GM18502 (cell line): Measurements from ENCODE around the gene LIME1.

Source experiments
- ATAC-seq: cut with Tn5 transposase; IDR thresholded peaks from one replicate; pipeline ENCODE4 v1.9.1; 2021; ENCODE audit warnings: mild to moderate bottlenecking; ENCODE audit not compliant: unreplicated experiment, poor library complexity

Gene LIME1, protein sequence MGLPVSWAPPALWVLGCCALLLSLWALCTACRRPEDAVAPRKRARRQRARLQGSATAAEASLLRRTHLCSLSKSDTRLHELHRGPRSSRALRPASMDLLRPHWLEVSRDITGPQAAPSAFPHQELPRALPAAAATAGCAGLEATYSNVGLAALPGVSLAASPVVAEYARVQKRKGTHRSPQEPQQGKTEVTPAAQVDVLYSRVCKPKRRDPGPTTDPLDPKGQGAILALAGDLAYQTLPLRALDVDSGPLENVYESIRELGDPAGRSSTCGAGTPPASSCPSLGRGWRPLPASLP

DNA sequence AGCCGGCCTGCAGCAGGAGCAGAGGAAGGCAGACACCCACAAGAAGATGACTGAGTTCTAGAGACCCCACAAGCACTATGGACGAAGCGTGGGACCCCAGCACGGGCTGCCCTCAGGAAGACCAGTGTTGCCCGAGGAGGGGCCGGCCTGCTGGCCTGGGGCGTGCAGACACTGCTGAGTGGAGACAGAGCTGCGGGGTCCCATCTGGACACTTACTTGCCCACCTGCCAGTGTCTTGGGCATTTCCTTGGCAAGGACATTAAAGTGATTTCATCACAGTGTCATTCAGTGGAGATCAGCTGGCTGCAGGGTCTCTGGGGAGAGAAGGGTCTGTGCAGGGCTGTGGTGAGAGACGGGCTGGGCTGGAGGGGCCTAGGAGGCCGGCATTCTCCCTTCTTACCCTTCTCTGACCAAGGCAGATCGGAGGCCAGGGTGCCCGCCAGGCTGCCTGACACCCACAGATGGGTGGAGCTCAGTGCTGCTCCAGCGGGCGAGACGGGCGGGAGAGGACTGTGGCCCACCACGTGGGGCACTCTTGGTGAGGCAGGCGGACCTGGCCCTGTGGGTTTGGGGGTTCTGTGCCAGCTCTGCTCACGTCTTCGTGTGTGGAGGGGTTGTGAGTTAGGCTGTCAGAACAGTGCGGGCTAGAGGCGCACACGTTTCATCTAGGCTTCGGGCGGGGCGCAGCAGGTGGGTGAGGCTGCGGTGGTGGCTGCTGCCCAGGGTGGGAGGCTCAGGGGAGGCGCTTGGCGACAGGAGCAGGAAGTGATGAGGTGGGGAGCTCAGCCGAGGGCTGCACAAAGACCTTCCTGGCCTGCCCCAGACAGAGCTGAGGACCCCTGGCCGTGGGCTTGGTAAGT lies at the start of gene LIME1:
TSS of gene LIME1 (plus strand) at position 806 of the 860 bp plus-strand sequence. CDS start 886 bp downstream, outside the sequence.
- no peak for ATAC-seq

DNA sequence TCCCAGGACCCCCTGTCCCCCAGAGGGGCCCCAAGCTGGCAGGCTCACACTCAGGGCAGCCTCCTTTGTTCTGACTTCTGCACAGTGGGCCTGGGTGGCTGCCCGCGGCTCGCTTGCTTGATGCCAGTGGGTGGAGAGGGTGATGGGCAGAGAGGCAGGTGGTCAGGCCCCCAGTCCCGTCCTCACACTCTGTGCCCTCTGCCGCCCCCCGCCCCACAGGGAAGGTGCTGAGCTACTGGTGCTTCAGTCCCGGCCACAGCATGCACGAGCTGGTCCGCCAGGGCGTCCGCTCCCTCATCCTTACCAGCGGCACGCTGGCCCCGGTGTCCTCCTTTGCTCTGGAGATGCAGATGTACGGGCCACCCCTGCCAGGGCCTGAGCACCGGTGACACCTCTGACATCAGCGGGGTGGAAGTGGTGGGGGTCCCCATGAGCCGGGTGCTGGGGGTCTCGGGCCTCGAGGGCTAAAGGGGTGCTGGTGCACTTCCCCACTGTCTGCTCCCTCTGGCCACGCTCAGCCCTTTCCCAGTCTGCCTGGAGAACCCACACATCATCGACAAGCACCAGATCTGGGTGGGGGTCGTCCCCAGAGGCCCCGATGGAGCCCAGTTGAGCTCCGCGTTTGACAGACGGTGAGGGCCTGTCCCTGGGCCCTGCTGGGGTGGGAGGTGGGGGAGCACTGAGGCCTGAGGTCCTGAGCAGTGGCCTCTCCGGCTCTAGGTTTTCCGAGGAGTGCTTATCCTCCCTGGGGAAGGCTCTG lies 48.9 kb upstream of the LIME1 start:
- no peak for ATAC-seq

DNA sequence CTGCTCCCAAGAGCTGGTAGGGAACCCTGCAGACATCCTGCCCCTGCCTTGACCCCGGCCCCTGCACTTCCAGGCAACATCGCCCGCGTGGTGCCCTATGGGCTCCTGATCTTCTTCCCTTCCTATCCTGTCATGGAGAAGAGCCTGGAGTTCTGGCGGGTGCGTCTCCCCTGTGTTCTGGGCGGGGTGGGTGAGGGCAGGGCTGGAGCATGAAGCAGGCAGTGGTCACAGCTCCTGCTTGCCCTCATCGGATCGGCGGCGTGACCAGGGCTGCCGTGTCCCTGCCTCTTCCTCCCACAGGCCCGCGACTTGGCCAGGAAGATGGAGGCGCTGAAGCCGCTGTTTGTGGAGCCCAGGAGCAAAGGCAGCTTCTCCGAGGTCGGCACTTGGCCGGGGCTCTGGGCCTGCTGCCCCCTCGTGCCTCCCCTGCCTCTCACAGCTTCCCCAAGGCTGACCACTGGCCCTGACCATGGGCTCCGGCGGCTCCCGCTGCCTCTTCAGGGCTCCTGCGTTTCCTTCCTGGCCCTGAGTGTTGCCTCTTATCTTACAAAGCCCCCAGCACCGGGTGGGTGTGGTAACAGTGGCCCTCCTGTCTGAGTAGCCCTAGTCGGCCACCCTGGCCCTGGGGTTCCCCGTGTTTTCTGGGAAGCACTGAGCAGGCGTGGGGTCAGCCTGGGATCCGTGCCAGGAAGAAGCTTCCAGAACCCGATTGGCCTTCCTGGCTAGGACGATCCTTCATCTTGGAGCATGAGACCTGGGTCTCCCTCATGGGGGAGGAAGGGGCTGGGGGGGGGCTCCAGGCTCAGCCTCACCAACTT lies 48.0 kb upstream of the LIME1 start:
- no peak for ATAC-seq

DNA sequence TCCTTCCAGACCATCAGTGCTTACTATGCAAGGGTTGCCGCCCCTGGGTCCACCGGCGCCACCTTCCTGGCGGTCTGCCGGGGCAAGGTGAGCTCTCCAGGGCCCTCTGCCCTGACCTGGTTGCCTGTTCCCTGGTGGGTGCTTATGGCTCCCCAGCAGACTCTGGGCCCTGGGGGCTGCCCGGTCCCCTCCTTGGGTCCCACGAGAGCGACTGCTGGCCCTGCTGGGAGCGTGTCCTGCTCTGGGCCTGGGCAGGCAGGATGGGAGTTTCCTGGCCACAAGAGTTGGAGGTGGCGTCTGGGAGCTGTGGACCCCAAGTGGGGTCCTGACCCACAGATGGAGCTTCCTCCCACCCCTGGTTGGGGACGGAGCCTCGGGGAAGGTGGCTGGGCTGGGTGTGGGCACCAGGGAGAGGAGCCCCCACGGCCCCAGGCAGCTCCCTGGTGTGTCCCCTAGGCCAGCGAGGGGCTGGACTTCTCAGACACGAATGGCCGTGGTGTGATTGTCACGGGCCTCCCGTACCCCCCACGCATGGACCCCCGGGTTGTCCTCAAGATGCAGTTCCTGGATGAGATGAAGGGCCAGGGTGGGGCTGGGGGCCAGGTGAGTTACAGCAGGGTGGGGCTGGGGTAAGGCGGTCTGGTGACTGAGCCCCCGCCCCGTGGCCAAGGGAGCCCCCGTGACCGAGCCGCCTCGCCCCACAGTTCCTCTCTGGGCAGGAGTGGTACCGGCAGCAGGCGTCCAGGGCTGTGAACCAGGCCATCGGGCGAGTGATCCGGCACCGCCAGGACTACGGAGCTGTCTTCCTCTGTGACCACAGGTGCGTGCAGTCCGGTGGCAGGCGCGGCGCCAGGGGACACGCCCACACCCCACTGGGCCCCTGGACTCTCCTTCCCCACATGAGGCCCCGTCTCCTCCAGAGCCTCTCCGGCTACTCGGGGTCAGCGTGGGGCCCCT lies 47.1 kb upstream of the LIME1 start:
- no peak for ATAC-seq

DNA sequence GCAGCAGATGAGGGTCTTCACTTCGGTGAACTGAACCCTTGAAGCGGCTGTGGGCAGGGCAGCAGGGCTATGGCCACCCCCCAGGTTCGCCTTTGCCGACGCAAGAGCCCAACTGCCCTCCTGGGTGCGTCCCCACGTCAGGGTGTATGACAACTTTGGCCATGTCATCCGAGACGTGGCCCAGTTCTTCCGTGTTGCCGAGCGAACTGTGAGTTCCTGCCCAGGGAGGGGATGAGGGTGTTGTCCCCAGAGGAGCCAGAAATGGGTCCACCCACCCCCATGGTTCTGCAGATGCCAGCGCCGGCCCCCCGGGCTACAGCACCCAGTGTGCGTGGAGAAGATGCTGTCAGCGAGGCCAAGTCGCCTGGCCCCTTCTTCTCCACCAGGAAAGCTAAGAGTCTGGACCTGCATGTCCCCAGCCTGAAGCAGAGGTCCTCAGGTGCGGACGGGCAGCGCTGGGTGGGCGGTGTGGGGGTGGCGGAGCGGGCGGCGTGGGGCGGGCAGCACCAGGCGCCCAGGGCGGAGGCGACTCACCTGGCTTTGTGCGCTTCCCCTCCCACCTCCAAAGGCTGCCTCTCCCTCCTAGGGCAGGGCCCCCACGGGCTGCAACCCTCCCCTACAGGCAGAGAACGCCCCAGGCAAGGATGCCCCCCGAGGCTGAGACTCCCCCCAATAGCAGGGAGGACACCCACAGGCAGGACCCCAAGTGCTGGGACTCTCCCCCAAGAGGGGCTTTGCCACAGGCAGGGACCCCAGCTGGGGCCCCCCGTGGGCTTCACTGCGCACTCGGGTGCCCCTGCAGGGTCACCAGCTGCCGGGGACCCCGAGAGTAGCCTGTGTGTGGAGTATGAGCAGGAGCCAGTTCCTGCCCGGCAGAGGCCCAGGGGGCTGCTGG lies 46.2 kb upstream of the LIME1 start:
- ATAC-seq = no peak

DNA sequence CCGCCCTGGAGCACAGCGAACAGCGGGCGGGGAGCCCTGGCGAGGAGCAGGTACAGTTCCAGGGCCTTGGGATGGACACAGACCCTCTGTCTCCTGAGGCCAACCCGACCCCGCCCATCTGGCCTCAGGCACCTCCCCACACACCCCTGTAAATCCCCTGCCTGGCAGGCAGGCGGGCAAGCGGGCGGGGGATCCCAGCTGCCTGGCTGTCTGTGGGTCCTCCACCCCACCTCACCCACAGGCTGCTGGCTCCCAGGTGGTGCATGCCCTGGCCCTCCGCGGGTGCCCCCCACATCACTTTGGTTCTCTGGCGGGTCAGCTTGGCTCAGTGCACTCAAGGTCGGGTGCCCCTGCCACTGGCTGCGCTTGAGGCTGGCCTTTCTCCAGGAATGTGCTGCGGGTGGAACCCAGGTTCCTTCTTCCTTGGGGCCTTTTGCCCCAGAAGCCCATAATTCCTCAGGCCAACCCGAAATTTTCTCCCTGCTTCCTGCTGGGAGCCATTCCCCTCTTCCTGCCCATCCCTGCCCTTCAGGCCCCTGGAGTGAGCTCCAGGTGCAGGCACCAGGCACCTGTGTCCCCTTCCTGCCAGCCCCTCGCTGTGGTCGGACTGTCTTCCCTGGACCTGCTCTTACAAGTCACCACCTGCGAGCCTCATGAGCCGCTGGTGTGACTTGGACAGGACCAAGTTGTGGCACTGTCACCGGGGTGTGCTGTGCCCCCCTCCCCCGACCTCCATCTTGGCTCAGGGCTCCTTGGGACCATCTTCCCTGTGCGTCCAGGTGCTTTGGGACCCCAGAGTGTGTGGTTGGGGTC lies 45.4 kb upstream of the LIME1 start:
- ATAC-seq = no peak

DNA sequence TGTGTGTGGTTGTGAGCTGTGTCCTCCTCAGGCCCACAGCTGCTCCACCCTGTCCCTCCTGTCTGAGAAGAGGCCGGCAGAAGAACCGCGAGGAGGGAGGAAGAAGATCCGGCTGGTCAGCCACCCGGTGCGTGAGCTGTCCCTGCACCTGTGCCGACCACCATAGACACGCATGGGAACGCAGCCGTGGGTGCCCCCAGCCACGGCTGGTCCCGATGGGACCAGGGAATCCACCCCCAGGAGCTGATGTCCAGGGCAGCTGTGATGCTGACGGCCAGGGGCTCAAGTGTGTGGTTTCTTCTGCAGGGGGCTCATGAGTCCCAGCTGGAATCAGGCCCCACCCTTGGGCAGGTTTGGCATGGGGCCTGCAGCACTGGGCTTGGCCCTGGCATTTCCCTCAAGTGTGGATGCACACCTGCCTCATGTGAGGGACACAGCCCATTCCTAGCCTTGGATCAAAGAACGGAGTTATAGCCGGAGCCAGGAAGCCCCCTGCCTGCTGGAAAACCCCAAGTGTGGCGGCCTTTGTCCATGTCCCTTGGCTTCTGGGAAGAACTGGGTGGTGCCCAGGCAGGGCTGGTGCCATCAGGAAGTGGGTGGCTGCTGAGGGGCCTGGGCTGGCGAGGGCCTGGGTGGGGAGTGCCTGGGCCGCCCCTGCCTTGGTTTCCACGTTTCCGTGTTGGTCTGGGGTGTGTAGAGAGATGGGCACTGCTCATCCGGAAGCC lies 44.6 kb upstream of the LIME1 start:
- no peak for ATAC-seq

DNA sequence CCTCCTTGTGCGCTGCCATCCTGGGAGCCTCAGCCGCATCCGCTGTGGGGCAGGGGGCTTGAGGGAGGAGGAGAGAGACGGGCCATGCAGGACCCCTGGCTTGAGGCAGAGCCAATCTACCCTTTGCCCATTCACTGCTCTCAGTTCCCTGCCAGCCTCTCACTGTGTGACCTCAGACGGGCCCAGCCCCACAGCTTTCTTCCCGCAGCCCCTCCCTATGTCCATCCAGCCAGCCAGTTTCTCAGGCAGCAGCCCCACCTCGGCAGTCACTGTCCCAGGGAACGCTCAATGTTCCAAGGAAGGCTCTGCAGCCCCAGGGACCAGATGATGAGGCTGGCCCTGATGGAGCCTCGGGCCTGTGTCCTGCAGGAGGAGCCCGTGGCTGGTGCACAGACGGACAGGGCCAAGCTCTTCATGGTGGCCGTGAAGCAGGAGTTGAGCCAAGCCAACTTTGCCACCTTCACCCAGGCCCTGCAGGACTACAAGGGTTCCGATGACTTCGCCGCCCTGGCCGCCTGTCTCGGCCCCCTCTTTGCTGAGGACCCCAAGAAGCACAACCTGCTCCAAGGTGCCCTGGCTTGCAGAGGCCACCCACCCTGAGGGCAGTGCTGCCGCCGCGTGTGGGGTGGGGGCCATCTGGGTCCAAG lies 43.9 kb upstream of the LIME1 start:
- ATAC-seq = no peak

DNA sequence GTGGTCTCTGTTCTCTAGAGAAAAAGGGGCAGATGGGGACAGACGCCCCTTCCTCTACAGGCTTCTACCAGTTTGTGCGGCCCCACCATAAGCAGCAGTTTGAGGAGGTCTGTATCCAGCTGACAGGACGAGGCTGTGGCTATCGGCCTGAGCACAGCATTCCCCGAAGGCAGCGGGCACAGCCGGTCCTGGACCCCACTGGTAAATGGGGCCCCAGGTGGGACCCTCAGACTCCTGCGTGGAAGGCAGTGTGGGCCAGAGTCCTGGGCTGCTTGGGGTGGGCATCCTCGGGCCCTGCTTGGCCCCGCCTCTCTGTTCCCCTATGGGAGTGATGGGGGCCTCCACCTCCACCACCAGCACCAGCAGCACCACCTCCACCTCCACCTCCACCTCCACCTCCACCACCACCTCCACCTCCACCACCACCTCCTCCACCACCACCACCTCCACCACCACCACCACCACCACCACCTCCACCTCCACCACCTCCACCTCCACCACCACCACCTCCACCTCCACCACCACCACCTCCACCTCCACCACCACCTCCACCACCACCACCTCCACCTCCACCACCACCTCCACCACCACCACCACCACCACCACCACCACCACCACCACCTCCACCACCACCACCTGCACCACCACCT lies 43.3 kb upstream of the LIME1 start:
- ATAC-seq = no peak

DNA sequence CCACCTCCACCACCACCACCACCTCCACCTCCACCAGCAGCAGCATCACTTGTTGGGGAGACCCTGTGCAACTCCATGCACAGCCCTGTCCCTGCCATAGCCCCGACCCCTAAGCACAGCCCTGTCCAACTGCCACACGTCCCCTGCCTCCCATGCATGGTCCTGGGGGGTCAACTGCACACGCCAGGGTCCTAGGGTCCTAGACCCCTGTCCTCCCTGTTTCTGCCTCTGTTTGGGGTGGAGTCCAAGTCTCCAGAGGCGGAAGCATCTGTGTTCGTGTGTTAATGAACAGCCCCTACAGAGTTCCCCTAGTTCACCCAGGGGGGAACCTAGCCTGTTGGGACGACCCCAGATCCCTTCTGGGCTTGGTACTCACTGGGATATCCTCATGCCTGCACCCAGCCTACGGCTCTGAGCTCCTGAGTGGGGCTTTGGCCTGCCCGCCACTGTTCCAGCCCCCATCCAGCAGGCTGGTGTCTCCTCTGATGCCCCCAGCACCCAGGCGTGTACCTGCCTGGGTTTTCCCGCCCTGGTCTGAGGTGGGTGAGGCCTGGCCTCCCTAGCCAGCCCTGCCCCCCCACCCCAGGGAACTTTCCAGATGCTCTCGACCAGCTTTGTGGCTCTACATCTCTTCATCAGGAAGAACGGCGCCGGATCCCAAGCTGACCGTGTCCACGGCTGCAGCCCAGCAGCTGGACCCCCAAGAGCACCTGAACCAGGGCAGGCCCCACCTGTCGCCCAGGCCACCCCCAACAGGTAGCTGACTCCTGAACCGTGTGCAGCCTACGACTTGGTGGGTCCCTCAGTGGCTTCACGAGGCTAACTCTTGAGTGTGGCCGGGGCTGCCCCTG lies 42.5 kb upstream of the LIME1 start:
- no peak for ATAC-seq

DNA sequence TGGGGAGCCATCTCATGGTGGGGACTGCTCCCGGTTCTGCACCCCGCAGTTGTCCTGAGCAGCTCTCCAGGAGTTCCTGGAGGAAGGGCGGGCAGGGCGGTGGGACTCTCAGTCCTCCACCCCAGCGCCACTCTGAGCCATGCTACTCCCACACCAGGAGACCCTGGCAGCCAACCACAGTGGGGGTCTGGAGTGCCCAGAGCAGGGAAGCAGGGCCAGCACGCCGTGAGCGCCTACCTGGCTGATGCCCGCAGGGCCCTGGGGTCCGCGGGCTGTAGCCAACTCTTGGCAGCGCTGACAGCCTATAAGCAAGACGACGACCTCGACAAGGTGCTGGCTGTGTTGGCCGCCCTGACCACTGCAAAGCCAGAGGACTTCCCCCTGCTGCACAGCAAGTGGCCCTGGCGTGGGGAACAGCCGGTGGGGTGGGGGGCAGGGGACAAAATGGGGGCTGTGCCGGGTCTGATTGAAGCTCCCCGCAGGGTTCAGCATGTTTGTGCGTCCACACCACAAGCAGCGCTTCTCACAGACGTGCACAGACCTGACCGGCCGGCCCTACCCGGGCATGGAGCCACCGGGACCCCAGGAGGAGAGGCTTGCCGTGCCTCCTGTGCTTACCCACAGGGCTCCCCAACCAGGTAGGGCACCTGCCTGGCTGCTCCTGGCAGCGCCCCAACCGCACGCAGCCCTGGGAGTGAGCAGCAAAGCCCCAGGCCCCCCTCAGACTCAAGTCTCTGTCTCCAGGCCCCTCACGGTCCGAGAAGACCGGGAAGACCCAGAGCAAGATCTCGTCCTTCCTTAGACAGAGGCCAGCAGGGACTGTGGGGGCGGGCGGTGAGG lies 41.7 kb upstream of the LIME1 start:
- ATAC-seq = no peak

DNA sequence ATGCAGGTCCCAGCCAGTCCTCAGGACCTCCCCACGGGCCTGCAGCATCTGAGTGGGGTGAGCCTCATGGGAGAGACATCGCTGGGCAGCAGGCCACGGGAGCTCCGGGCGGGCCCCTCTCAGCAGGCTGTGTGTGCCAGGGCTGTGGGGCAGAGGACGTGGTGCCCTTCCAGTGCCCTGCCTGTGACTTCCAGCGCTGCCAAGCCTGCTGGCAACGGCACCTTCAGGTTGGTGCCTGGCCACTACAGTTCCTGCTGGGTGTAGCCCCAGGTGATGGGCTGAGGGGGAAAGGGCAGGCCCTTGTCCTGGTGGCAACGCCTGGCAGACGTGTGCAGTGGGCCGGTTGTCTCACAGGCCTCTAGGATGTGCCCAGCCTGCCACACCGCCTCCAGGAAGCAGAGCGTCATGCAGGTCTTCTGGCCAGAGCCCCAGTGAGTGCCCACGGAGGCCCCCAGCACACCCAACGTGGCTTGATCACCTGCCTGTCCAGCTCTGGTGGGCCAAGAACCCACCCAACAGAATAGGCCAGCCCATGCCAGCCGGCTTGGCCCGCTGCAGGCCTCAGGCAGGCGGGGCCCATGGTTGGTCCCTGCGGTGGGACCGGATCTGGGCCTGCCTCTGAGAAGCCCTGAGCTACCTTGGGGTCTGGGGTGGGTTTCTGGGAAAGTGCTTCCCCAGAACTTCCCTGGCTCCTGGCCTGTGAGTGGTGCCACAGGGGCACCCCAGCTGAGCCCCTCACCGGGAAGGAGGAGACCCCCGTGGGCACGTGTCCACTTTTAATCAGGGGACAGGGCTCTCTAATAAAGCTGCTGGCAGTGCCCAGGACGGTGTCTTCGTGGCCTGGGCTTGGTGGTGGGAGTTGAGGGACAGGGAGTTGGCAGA lies 40.8 kb upstream of the LIME1 start:
- ATAC-seq = no peak

DNA sequence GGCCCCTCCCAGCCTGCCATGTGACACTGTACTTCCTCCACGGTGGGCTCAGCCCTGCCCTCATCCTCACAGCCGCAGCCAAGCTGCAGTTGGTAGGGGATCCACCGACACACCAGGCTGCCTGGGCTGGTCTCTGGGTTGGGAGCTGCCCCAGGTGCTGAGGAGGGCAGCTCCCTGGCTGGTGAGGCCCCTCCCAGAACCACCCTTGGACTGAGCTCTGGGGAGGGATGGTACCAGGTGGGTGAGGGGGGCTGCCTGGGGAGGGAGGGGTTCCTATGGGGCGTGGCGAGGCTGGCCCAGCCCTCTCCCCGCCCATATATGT lies 40.2 kb upstream of the LIME1 start:
- ATAC-seq = no peak
